ENCODE data around the gene ERC1. TPM values are rescaled to one million over a fixed set of nuclear protein-coding genes. Genes with fewer than 3 reads are reported as not detected.

Gene ERC1
- total and polyA plus RNA-seq, 4 donors, result 7.4 to 78.2 (median 39.8) TPM

DNA sequence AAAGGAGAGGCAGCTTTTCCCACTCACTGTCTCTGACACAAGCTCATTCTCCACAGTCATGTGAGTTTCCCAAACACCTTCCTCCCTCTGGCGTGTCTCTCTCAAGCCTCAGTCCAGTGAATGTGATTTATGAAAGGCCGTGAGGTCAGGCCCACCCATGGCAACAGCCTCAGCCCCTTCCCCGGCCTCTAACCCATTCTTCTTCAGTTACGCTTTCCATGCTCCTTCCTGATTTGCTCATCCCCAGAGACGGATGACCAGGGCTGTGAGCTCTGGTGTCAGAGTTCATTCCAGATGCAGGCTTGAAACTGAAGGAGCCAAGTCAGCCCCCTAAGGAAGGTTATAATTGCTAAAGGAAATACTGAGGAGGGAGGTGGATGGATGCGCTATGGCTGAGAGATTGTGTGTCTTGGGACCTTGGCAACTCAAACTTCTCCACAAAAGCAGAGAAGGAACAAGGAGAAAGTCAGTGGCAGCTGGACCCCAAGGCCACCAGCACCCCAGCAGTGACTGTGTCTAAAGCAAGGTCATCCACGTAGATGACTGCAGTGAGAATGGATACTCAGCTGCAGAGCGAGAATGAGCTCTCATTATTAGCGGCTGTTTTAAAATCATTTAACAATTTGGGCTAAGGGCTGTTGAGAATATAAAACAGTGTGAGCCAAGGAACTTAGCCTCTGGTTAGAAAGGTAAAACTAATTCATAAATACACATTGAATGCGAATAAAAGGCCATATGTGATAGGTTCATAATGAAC is 519.2 kb downstream of the ERC1 start:
- ATAC-seq (ENCODE audit: insufficient read depth, low FRiP score), result no peak
- Histone ChIP-seq H3K4me1 (ENCODE audit: control insufficient read depth in 5 of 5, insufficient read depth in 5 of 5, low read length in 5 of 5) (no peaks in the 10 kb centered on the region), H3K36me3 (ENCODE audit: control insufficient read depth in 4 of 4, insufficient read depth in 4 of 4, low read length in 4 of 4) (no peaks in the 10 kb centered on the region), H3K27ac (ENCODE audit: low read depth in 1 of 2, low read length in 1 of 2) (no peak overlapping the region), H3K4me3 (no peak overlapping the region), H3K9me3 (ENCODE audit: control insufficient read depth in 4 of 4, insufficient read depth in 3 of 4, low read length in 3 of 4) (peaks cover 0 to 2% (median 0%) of the 10 kb centered on the region in 4 donors), H3K9ac (ENCODE audit: insufficient read depth in 1 of 2, low read length in 2 of 2) (no peak overlapping the region), H3K27me3 (ENCODE audit: control insufficient read depth in 3 of 3, insufficient read depth in 3 of 3, low read length in 2 of 3) (no peaks in the 10 kb centered on the region)
- WGBS, 2 donors, result 83% methylated on average over 10 of the region's 10 CpGs
- TF ChIP-seq, protein P1, sequence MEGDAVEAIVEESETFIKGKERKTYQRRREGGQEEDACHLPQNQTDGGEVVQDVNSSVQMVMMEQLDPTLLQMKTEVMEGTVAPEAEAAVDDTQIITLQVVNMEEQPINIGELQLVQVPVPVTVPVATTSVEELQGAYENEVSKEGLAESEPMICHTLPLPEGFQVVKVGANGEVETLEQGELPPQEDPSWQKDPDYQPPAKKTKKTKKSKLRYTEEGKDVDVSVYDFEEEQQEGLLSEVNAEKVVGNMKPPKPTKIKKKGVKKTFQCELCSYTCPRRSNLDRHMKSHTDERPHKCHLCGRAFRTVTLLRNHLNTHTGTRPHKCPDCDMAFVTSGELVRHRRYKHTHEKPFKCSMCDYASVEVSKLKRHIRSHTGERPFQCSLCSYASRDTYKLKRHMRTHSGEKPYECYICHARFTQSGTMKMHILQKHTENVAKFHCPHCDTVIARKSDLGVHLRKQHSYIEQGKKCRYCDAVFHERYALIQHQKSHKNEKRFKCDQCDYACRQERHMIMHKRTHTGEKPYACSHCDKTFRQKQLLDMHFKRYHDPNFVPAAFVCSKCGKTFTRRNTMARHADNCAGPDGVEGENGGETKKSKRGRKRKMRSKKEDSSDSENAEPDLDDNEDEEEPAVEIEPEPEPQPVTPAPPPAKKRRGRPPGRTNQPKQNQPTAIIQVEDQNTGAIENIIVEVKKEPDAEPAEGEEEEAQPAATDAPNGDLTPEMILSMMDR (IDR thresholded peaks at IDR 0.05; ENCODE audit: control extremely low read depth, extremely low read depth), result no peak
- DNase-seq, result no peak

- peaks cover 0 to 3% (median 0%) of the 10 kb centered on the region in 4 donors for H3K9me3 ChIP-seq (ENCODE audit: control insufficient read depth in 4 of 4, insufficient read depth in 3 of 4, low read length in 3 of 4)
- H3K27ac ChIP-seq (ENCODE audit: low read depth in 1 of 2, low read length in 1 of 2), result no peak overlapping the region
- peaks cover 0 to 11% (median 0%) of the 10 kb centered on the region in 5 donors for H3K4me1 ChIP-seq (ENCODE audit: control insufficient read depth in 5 of 5, insufficient read depth in 5 of 5, low read length in 5 of 5)
- H3K36me3 ChIP-seq (ENCODE audit: control insufficient read depth in 4 of 4, insufficient read depth in 4 of 4, low read length in 4 of 4), result no peaks in the 10 kb centered on the region
- H3K27me3 ChIP-seq (ENCODE audit: control insufficient read depth in 3 of 3, insufficient read depth in 3 of 3, low read length in 2 of 3), result no peaks in the 10 kb centered on the region
- TF ChIP-seq, protein P1 (IDR thresholded peaks at IDR 0.05; ENCODE audit: control extremely low read depth, extremely low read depth), result no peak
- 97 to 98% methylated on average over 1 of the region's 1 CpG for WGBS, 2 donors
- no peak overlapping the region for H3K9ac ChIP-seq (ENCODE audit: insufficient read depth in 1 of 2, low read length in 2 of 2)
- no peak for DNase-seq
- ATAC-seq (ENCODE audit: insufficient read depth, low FRiP score), result no peak
- H3K4me3 ChIP-seq, result no peak overlapping the region
Observed at GRCh38 chr12:1515010-1515409, 524.0 kb downstream of the ERC1 start.

DNA sequence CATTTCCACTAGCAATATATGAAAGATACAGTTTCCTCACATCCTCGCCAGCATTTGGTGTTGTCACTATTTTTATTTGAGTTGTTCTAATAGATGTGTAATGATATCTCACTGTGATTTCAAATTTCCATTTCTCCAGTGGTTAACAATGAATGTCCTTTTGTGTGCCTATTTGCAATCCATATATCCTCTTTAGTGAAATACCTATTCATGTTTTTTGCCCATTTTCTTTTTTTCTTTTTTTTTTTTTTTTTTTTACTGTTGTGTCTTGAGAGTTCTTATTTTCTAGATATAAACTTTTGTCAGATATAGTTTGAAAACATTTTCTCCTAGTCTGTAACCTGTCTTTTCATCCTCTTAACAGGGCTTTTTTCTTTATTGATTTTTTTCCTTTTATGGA is 524.4 kb downstream of the ERC1 start:
- ATAC-seq (ENCODE audit: insufficient read depth, low FRiP score) (no peak), DNase-seq (no peak)
- Histone ChIP-seq H3K36me3 (ENCODE audit: control insufficient read depth in 4 of 4, insufficient read depth in 4 of 4, low read length in 4 of 4) (no peaks in the 10 kb centered on the region), H3K27me3 (ENCODE audit: control insufficient read depth in 3 of 3, insufficient read depth in 3 of 3, low read length in 2 of 3) (no peaks in the 10 kb centered on the region), H3K4me1 (ENCODE audit: control insufficient read depth in 5 of 5, insufficient read depth in 5 of 5, low read length in 5 of 5) (peaks cover 0 to 11% (median 0%) of the 10 kb centered on the region in 5 donors), H3K27ac (ENCODE audit: low read depth in 1 of 2, low read length in 1 of 2) (no peak overlapping the region), H3K4me3 (no peak overlapping the region), H3K9ac (ENCODE audit: insufficient read depth in 1 of 2, low read length in 2 of 2) (no peak overlapping the region), H3K9me3 (ENCODE audit: control insufficient read depth in 4 of 4, insufficient read depth in 3 of 4, low read length in 3 of 4) (peaks cover 0 to 3% (median 0%) of the 10 kb centered on the region in 4 donors)
- 89 to 98% methylated on average over 1 of the region's 1 CpG for WGBS, 2 donors
- TF ChIP-seq, protein P1 (IDR thresholded peaks at IDR 0.05; ENCODE audit: control extremely low read depth, extremely low read depth), result no peak

Measured in lung (tissue), 12 donors.